ENCODE measurements around the gene EXOC3L4.

DNA sequence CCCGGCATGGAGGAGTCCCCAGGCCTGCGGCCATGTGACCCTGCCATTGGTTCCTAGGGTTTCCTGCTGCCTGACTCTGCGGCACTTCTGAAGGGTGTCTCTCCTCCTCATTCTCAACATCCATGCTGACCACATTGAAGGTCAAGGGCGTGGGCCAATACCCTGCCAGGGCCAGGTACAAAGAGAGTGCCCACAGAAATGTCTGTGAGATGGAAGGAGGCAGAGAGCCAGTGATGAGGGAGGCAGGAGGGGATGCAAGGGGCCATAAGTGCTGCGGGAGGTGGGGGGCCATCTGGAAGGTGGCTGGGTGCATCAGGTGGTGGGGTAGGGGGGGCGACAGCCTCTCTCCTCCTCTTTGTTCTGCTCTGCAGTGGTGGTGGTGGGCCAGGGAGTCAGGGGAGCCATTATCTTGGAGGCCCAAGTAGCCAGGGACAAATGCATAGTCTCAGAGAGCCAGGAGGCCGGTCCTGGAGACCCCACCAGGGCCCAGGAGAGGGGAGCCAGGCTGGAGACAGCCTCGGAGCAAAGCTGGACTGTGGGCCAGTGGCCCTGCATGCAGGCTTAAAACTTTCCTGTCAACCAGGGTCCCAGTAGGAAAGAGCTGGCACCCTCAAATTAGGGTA, 24.2 kb upstream of the EXOC3L4 start:
- TF ChIP-seq, protein P1, sequence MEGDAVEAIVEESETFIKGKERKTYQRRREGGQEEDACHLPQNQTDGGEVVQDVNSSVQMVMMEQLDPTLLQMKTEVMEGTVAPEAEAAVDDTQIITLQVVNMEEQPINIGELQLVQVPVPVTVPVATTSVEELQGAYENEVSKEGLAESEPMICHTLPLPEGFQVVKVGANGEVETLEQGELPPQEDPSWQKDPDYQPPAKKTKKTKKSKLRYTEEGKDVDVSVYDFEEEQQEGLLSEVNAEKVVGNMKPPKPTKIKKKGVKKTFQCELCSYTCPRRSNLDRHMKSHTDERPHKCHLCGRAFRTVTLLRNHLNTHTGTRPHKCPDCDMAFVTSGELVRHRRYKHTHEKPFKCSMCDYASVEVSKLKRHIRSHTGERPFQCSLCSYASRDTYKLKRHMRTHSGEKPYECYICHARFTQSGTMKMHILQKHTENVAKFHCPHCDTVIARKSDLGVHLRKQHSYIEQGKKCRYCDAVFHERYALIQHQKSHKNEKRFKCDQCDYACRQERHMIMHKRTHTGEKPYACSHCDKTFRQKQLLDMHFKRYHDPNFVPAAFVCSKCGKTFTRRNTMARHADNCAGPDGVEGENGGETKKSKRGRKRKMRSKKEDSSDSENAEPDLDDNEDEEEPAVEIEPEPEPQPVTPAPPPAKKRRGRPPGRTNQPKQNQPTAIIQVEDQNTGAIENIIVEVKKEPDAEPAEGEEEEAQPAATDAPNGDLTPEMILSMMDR (IDR thresholded peaks at IDR 0.05; ENCODE audit: low read depth, low read length, missing input control), result no peak
- TF ChIP-seq FOXA1 (IDR thresholded peaks at IDR 0.05) (no peak), GABPA (IDR thresholded peaks at IDR 0.05 in 1 of 2, conservative IDR thresholded peaks at IDR 0.05 in 1 of 2) (no peak), TAF1 (conservative IDR thresholded peaks at IDR 0.05) (no peak), RAD21 (IDR thresholded peaks at IDR 0.05) (no peak)
- TF ChIP-seq, protein P2, sequence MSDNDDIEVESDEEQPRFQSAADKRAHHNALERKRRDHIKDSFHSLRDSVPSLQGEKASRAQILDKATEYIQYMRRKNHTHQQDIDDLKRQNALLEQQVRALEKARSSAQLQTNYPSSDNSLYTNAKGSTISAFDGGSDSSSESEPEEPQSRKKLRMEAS (IDR thresholded peaks at IDR 0.05), result no peak
- TF ChIP-seq, protein P3, sequence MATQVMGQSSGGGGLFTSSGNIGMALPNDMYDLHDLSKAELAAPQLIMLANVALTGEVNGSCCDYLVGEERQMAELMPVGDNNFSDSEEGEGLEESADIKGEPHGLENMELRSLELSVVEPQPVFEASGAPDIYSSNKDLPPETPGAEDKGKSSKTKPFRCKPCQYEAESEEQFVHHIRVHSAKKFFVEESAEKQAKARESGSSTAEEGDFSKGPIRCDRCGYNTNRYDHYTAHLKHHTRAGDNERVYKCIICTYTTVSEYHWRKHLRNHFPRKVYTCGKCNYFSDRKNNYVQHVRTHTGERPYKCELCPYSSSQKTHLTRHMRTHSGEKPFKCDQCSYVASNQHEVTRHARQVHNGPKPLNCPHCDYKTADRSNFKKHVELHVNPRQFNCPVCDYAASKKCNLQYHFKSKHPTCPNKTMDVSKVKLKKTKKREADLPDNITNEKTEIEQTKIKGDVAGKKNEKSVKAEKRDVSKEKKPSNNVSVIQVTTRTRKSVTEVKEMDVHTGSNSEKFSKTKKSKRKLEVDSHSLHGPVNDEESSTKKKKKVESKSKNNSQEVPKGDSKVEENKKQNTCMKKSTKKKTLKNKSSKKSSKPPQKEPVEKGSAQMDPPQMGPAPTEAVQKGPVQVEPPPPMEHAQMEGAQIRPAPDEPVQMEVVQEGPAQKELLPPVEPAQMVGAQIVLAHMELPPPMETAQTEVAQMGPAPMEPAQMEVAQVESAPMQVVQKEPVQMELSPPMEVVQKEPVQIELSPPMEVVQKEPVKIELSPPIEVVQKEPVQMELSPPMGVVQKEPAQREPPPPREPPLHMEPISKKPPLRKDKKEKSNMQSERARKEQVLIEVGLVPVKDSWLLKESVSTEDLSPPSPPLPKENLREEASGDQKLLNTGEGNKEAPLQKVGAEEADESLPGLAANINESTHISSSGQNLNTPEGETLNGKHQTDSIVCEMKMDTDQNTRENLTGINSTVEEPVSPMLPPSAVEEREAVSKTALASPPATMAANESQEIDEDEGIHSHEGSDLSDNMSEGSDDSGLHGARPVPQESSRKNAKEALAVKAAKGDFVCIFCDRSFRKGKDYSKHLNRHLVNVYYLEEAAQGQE (IDR thresholded peaks at IDR 0.05), result no peak
- TF ChIP-seq, protein P4, sequence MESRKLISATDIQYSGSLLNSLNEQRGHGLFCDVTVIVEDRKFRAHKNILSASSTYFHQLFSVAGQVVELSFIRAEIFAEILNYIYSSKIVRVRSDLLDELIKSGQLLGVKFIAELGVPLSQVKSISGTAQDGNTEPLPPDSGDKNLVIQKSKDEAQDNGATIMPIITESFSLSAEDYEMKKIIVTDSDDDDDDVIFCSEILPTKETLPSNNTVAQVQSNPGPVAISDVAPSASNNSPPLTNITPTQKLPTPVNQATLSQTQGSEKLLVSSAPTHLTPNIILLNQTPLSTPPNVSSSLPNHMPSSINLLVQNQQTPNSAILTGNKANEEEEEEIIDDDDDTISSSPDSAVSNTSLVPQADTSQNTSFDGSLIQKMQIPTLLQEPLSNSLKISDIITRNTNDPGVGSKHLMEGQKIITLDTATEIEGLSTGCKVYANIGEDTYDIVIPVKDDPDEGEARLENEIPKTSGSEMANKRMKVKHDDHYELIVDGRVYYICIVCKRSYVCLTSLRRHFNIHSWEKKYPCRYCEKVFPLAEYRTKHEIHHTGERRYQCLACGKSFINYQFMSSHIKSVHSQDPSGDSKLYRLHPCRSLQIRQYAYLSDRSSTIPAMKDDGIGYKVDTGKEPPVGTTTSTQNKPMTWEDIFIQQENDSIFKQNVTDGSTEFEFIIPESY (IDR thresholded peaks at IDR 0.05), result no peak

All from liver (tissue), 3 donors.